HFF-Myc (cell line): ENCODE data around the gene IL1F10.

ENCODE experiments used
- DNase-seq: peaks from one replicate; pipeline ENCODE4 v3.0.0-alpha.2; 2011; ENCODE audit warnings: low read depth; ENCODE audit errors: extremely low read depth
- H3K4me3 ChIP-seq: replicated peaks from 2 replicates; pipeline ENCODE4 v1.5.1; 2011; ENCODE audit warnings: low read depth, mild to moderate bottlenecking, control low read depth, low read length
- TF ChIP-seq, protein P1 (sequence below): IDR thresholded peaks from 2 replicates; pipeline ENCODE4 v1.5.1; 2012; ENCODE audit warnings: mild to moderate bottlenecking, low read depth, low read length, control low read depth; ENCODE audit errors: missing control alignments

IL1F10 gene

GRCh38 chr2:113098041-113098440 lies 30.3 kb downstream of the IL1F10 start:
- DNase-seq, result no peak

GRCh38 chr2:113098532-113098931 lies 30.8 kb downstream of the IL1F10 start:
- TF ChIP-seq, protein P1, sequence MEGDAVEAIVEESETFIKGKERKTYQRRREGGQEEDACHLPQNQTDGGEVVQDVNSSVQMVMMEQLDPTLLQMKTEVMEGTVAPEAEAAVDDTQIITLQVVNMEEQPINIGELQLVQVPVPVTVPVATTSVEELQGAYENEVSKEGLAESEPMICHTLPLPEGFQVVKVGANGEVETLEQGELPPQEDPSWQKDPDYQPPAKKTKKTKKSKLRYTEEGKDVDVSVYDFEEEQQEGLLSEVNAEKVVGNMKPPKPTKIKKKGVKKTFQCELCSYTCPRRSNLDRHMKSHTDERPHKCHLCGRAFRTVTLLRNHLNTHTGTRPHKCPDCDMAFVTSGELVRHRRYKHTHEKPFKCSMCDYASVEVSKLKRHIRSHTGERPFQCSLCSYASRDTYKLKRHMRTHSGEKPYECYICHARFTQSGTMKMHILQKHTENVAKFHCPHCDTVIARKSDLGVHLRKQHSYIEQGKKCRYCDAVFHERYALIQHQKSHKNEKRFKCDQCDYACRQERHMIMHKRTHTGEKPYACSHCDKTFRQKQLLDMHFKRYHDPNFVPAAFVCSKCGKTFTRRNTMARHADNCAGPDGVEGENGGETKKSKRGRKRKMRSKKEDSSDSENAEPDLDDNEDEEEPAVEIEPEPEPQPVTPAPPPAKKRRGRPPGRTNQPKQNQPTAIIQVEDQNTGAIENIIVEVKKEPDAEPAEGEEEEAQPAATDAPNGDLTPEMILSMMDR, result no peak
- no peak for DNase-seq
- H3K4me3 ChIP-seq, result no peak overlapping the region

More at GRCh38 chr2:113098041-113098440, 30.3 kb downstream of the IL1F10 start:
- H3K4me3 ChIP-seq, result no peak overlapping the region
- TF ChIP-seq, protein P1, result no peak

GRCh38 chr2:113102133-113102532 lies 34.4 kb downstream of the IL1F10 start:
- H3K4me3 ChIP-seq, result no peak overlapping the region
- TF ChIP-seq, protein P1, result no peak
- no peak for DNase-seq

DNA sequence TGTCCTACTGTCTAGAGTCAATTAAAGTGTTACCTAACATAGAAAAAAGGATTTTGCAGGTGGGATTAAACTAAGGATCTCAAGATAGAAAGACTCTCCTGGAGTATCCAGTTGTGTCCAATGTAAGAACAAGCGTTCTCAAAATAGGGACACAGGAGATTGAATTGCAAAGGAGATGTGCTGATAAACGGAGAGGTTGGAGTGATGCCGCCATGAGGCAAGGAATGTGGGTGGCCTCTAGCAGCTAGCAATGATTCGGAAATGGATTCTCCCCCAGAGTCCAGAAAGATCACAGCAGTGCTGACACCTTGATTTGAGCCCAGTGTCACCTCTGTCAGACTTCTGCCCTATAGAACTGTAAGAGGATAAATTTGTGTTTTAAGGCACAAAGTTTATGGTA lies 35.5 kb downstream of the IL1F10 start:
- no peak overlapping the region for H3K4me3 ChIP-seq
- no peak for DNase-seq
- TF ChIP-seq, protein P1, result no peak

GRCh38 chr2:113104054-113104611 lies 36.4 kb downstream of the IL1F10 start:
- TF ChIP-seq, protein P1, result no peak
- no peak for DNase-seq
- no peak overlapping the region for H3K4me3 ChIP-seq

GRCh38 chr2:113105047-113105785 lies 37.4 kb downstream of the IL1F10 start:
- no peak overlapping the region for H3K4me3 ChIP-seq
- no peak for DNase-seq
- TF ChIP-seq, protein P1, result no peak

GRCh38 chr2:113111121-113111520 lies 43.4 kb downstream of the IL1F10 start:
- no peak overlapping the region for H3K4me3 ChIP-seq
- TF ChIP-seq, protein P1, result no peak
- DNase-seq, result no peak
